GM20000 (cell line): ENCODE measurements around the gene QDPR.
"Not testable (repeated sequence)": the region's sequence is repeated elsewhere in the genome, so short reads cannot be mapped to it uniquely, and the experiment has no call there.

Source experiments
- DNase-seq: peaks from one replicate; pipeline ENCODE4 v3.0.0; 2012; ENCODE audit warnings: low spot score
- TF ChIP-seq, protein P1 (sequence below): IDR thresholded peaks from 2 replicates; pipeline ENCODE4 v1.5.1; 2012; ENCODE audit warnings: mild to moderate bottlenecking, control low read depth; ENCODE audit errors: extremely low read depth, missing control alignments

QDPR gene

DNA sequence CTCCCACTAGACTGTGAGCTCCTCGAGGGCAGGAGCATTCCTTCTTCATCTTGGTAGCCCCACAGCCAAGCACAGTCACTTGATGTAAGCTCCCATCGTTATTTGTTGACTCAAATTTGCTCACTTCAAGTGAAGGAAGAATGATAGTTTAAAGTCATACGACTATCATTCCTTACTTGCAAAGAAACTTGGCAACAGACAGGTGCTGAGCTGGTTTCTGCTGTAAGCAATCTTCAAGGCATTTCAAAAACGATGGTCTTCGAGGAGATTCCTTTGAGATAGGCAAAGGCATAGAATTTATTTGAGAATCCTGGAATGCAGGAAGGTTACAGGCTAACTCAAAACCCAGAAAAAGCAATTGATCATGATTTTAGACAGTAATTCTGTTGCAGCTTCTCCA lies 64.8 kb downstream of the QDPR start:
- TF ChIP-seq, protein P1, sequence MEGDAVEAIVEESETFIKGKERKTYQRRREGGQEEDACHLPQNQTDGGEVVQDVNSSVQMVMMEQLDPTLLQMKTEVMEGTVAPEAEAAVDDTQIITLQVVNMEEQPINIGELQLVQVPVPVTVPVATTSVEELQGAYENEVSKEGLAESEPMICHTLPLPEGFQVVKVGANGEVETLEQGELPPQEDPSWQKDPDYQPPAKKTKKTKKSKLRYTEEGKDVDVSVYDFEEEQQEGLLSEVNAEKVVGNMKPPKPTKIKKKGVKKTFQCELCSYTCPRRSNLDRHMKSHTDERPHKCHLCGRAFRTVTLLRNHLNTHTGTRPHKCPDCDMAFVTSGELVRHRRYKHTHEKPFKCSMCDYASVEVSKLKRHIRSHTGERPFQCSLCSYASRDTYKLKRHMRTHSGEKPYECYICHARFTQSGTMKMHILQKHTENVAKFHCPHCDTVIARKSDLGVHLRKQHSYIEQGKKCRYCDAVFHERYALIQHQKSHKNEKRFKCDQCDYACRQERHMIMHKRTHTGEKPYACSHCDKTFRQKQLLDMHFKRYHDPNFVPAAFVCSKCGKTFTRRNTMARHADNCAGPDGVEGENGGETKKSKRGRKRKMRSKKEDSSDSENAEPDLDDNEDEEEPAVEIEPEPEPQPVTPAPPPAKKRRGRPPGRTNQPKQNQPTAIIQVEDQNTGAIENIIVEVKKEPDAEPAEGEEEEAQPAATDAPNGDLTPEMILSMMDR, result no peak
- no peak for DNase-seq

DNA sequence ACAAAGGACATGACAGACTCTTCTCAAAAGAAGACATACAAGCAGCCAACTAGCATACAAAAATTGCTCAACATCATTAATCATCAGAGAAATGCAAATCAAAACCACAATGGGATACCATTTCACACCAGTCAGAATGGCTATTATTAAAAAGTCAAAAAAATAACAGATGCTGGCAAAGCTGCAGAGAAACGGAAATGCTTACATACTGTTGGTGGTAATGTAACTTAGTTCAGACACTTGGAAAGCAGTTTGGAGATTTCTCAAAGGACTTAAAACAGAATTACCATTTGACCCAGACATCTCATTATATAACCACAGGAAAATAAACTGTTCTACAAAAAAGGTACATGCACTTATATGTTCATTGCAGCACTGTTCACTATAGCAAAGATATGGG lies 69.4 kb downstream of the QDPR start:
- not testable (repeated sequence) for DNase-seq

DNA sequence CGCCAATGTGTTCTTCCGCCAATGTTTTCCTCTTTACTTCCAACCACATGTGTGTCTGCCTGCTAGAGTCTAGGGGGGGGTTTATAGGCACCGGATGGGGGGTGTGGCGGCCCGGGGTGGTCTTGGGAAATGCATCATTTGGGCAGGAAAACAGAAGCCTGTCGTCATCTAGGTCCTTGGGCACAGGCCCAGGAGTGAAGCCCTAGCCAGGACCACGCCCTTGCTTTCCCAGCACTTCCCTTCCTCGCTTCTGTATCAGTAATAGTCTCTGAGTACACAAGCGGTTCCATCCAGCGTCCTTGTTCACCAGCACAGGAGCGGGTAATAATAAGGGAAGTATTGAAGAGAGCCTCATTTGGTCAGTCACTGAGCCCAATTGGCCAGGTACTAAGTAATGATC lies 74.5 kb downstream of the QDPR start:
- DNase-seq, result no peak
- TF ChIP-seq, protein P1, result no peak

DNA sequence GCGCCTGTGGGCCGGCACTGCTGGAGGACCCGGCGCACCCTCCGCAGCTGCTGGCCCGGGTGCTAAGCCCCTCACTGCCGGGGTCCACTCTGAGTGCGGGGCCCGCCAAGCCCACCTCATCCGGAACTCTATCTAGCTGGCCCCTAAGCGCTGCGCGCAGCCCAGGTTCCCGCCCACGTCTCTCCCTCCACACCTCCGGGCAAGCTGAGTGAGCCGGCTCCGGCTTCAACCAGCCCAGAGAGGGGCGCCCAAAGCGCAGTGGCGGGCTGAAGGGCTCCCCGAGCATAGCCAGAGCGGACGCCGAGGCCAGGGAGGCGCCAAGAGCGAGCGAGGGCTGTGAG lies 75.2 kb downstream of the QDPR start:
- TF ChIP-seq, protein P1, result no peak

More for the DNA sequence above, 75.2 kb downstream of the QDPR start:
- no peak for DNase-seq
